ENCODE results near the gene STRBP. TPM values are rescaled to one million over a fixed set of nuclear protein-coding genes. Genes with fewer than 3 reads are reported as not detected.
"Not testable (repeated sequence)": the region's sequence is repeated elsewhere in the genome, so short reads cannot be mapped to it uniquely, and the experiment has no call there.

STRBP gene
- total RNA-seq, 1 donor from 2014 or later = 22.1 TPM

DNA sequence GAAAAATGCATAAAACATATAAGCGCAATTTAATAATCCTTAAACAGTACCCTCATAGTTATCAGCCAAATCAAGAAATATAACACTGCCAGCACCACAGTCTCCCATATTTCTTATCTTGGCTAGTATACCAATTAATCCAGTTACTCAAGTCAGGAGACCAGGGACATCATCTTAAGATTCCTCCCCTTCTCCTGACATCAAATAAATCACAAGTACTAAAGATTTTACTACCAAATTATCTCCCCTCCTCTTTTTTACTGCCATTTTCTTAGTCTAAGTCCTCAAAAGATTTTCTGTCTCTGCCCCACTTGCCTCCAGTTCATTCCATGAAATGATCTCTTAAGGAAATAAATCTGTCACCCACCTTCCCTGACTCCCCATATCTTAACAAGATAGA lies 37.0 kb downstream of the STRBP start:
- intact Hi-C loops (cut with micrococcal nuclease) = no loop called here
- Mint-ChIP-seq H3K4me1 (ENCODE audit: low read depth) (no peaks in the 10 kb centered on the region), H3K27ac (no peak overlapping the region), H3K4me3 (no peak overlapping the region), H3K36me3 (ENCODE audit: low read depth) (peaks cover 1% of the 10 kb centered on the region), H3K27me3 (ENCODE audit: insufficient read depth) (no peaks in the 10 kb centered on the region), H3K9me3 (no peaks in the 10 kb centered on the region)
- no peak for DNase-seq (ENCODE audit: low spot score)

DNA sequence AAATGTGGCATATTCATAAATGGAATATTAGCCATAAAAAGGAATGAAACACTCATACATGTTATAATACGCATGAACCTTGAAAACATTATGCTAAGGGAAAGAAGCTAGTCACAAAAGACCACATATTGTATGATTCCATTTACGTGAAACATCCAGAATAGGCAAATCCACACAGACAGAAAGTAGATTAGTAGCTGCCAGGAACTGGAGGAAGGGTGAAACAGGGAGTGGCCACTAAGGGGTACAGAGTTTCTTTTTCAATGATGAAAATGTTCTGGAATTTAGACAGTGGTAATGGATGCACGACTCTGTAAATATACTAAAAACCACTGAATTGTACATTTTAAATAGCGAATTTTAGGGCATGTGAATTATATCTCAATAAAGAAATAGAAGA lies 39.4 kb downstream of the STRBP start:
- H3K36me3 Mint-ChIP-seq (ENCODE audit: low read depth) = no peaks in the 10 kb centered on the region
- H3K4me1 Mint-ChIP-seq (ENCODE audit: low read depth) = peaks cover 23% of the 10 kb centered on the region
- intact Hi-C loops (cut with micrococcal nuclease) = loop anchor here (5.0 to 10.0 kb wide), 3 partner anchors 237 to 976 kb away; no protein-coding TSS in a partner anchor
- DNase-seq (ENCODE audit: low spot score) = no peak
- H3K4me3 Mint-ChIP-seq = no peak overlapping the region
- H3K9me3 Mint-ChIP-seq = no peaks in the 10 kb centered on the region
- no peaks in the 10 kb centered on the region for H3K27me3 Mint-ChIP-seq (ENCODE audit: insufficient read depth)
- H3K27ac Mint-ChIP-seq = no peak overlapping the region

DNA sequence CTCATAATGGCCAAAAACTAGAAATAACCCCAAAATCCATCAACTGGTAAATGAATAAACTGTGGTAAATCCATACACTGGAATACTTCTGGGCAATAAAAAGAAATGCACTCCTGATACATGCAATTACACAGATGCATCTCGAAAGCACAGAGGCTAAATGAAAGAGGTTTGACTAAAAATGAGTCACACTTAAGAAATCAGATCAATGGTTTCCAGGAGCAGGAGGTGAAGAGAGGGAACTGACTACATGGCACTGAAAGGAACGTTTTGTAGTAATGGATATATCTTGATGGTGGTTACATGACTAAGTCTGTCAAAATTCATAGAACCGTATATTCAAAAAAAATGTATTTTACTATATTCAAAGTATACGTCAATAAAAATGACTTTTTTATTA lies 42.4 kb downstream of the STRBP start:
- Mint-ChIP-seq H3K4me3 (peak overlapping the region; percentile 24), H3K9me3 (no peaks in the 10 kb centered on the region), H3K27ac (peak overlapping the region; percentile 13), H3K27me3 (ENCODE audit: insufficient read depth) (no peaks in the 10 kb centered on the region), H3K36me3 (ENCODE audit: low read depth) (no peaks in the 10 kb centered on the region), H3K4me1 (ENCODE audit: low read depth) (peaks cover 23% of the 10 kb centered on the region)
- no peak for DNase-seq (ENCODE audit: low spot score)
- intact Hi-C loops (cut with micrococcal nuclease) = loop anchor here (1.0 to 10.0 kb wide), 14 partner anchors 42 to 979 kb away; partner anchors contain the start of genes PDCL, RC3H2, STRBP and ZBTB26

DNA sequence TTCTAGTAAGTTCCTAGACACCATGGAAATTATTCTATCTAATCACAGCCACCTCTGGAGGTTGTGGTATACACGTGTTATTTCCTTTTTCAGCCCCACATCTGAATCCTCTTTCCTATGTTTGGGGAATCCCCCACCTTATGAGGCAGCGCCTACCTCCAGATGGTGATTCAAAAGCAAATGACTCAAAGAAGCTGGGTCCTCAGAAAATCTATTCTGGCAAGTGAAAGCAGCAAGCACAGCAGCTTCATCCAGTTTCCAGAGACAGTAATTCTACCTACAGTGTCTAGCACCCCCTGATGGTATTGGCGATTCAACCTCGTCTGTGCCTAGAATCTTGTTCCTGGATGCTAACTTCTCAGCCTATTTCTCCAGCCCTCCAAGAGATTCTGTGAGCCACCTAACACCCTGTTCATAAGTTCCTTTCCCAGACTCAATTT lies 43.0 kb downstream of the STRBP start:
- Mint-ChIP-seq H3K4me3 (peak overlapping the region; percentile 24), H3K27ac (peak overlapping the region; percentile 68), H3K27me3 (ENCODE audit: insufficient read depth) (no peaks in the 10 kb centered on the region), H3K9me3 (no peaks in the 10 kb centered on the region), H3K4me1 (ENCODE audit: low read depth) (peaks cover 23% of the 10 kb centered on the region), H3K36me3 (ENCODE audit: low read depth) (no peaks in the 10 kb centered on the region)
- DNase-seq (ENCODE audit: low spot score) = peak; percentile 50
- intact Hi-C loops (cut with micrococcal nuclease) = loop anchor here (1.0 to 10.0 kb wide), 14 partner anchors 43 to 979 kb away; partner anchors contain the start of genes PDCL, RC3H2, STRBP and ZBTB26

DNA sequence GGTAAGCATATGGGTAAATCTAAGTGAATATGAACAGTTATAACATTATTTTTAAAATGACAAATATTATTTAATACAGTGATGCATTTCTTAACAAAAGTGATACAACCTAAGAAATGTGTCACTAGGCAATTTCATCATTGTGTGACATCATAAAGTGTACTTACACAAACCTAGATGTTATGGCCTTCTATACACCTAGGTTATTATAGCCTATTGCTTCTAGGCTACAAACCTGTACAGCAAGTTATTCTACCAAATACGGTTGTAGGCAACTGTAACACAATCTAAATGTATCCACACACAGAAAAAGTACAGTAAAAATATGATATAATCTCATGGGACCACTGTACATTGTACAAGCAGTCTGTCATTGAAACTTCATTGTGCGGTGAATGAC lies 48.3 kb downstream of the STRBP start:
- no peak overlapping the region for H3K27ac Mint-ChIP-seq
- intact Hi-C loops (cut with micrococcal nuclease) = loop anchor here (10.0 kb wide), 2 partner anchors 755 to 985 kb away; no protein-coding TSS in a partner anchor
- no peak for DNase-seq (ENCODE audit: low spot score)

DNA sequence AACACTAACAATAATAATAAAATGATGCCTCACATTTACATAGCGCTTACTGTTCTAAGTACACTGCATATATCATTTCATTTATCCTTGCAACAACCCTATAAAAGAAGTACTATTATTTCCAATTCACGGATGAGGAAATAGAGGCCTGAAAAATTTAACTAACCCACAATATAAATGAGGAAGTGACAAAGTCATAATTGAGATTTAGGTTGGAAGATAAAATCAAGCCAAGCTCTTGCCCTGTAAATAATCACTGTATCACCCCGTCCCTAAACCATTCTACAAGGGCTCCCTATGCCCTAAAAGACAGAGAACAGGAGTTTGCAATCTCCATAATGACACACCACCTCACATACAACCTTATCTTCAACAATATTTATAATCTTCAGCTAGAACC lies 49.6 kb downstream of the STRBP start:
- H3K27me3 Mint-ChIP-seq (ENCODE audit: insufficient read depth) = no peaks in the 10 kb centered on the region
- DNase-seq (ENCODE audit: low spot score) = no peak
- H3K27ac Mint-ChIP-seq = no peak overlapping the region
- H3K36me3 Mint-ChIP-seq (ENCODE audit: low read depth) = no peaks in the 10 kb centered on the region
- intact Hi-C loops (cut with micrococcal nuclease) = no loop called here
- no peaks in the 10 kb centered on the region for H3K9me3 Mint-ChIP-seq
- no peak overlapping the region for H3K4me3 Mint-ChIP-seq
- peaks cover 8% of the 10 kb centered on the region for H3K4me1 Mint-ChIP-seq (ENCODE audit: low read depth)

More for the DNA sequence above, 48.3 kb downstream of the STRBP start:
- H3K36me3 Mint-ChIP-seq (ENCODE audit: low read depth) = no peaks in the 10 kb centered on the region
- no peaks in the 10 kb centered on the region for H3K9me3 Mint-ChIP-seq
- H3K27me3 Mint-ChIP-seq (ENCODE audit: insufficient read depth) = no peaks in the 10 kb centered on the region
- no peak overlapping the region for H3K4me3 Mint-ChIP-seq
- peaks cover 19% of the 10 kb centered on the region for H3K4me1 Mint-ChIP-seq (ENCODE audit: low read depth)

DNA sequence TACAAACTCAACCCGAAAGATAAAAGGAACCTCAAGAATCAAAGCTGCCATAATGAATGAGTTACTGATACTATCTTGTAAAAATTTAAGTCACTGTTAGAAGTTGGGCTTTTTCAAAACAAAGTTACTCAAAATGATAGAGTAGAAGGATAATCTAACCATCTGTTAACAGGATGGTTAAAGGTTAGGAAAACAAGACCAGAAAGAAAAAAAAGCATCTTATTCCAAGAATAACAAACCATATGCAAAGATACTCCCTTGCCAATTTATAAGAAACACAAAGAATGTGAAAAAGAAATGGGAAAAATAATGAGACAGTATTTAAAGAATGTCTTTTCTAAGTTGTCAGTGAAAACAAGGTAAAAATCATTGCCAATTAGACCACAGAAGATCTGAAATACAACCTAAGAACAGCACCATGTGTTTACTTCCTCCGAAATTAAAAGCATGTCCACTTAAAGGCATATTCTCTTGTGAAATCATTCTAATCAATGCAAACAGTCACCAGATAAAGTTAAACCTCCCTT lies 51.2 kb downstream of the STRBP start:
- H3K9me3 Mint-ChIP-seq = no peaks in the 10 kb centered on the region
- H3K4me1 Mint-ChIP-seq (ENCODE audit: low read depth) = peaks cover 8% of the 10 kb centered on the region
- intact Hi-C loops (cut with micrococcal nuclease) = no loop called here
- H3K27me3 Mint-ChIP-seq (ENCODE audit: insufficient read depth) = no peaks in the 10 kb centered on the region
- H3K36me3 Mint-ChIP-seq (ENCODE audit: low read depth) = no peaks in the 10 kb centered on the region
- no peak for DNase-seq (ENCODE audit: low spot score)
- H3K4me3 Mint-ChIP-seq = no peak overlapping the region
- no peak overlapping the region for H3K27ac Mint-ChIP-seq

DNA sequence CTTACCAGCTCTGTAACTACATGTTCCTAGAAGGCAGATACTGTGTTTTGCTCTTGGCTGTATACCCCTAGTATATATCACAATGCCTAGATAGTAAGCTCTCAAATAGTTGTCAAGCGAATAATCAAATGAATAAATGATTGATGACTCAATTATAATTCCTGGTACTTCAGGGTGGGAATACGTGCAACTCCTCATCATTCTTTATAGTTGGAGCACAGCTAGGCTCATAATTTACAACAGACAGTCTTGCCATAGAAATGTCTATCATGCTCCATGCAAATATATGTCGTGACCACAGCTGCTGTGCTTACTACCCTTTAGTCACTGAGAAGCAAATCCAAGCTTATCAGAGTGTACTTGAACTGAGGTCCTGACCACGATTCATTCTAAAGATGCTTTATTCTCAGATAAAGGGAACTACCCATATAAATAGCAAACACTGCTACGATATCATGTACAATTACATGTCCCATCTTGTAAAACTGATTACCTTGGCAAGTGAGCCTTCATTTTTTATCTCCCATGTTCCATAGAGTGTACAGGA lies 52.1 kb downstream of the STRBP start:
- DNase-seq (ENCODE audit: low spot score) = no peak
- intact Hi-C loops (cut with micrococcal nuclease) = no loop called here
- Mint-ChIP-seq H3K4me3 (no peak overlapping the region), H3K27ac (no peak overlapping the region), H3K27me3 (ENCODE audit: insufficient read depth) (no peaks in the 10 kb centered on the region), H3K4me1 (ENCODE audit: low read depth) (peaks cover 8% of the 10 kb centered on the region), H3K36me3 (ENCODE audit: low read depth) (no peaks in the 10 kb centered on the region), H3K9me3 (no peaks in the 10 kb centered on the region)

DNA sequence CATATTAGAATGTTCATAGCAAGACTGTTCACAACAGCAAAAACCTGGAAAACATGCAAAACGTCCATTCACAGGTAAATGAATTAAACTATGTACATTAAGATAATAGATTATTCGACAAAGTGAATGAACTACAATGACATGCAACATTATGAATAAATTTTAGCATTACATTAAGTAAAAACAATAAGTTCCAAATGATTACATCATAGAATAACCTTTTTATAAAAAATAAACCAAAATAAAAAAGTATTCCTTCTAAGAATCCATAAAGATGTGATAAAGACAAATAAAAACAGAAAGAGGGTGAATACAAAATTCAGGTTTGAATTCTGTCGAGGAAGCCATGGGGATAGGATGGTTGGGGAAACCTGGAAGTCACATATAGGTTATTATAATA lies 57.3 kb downstream of the STRBP start:
- H3K4me1 Mint-ChIP-seq (ENCODE audit: low read depth) = no peaks in the 10 kb centered on the region
- intact Hi-C loops (cut with micrococcal nuclease) = no loop called here
- no peak overlapping the region for H3K27ac Mint-ChIP-seq

DNA sequence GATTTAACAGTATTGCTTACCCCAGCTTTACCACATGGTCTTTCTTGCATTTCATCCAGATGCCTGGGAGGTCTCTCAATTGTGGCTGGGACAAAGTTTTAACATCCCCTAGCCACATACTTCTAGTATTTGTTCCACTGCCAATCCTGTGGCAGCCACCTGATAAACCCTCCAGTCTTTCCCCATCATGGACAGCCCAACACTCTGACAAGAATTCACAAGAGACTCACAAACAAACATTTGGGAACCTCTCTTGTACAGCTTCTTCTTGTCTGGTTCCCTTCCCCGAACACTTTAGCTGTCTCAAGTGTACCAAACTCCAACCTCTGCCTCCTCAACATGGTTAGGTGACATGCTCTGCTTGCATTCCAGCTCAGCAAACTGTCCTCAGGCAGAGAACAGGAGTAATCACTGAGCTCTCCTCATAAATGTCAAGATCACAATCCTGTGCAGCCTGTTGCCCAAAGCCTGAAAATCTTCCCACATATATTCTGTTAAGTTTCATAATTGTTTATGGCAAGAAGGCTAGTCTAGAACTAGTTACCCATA lies 59.7 kb downstream of the STRBP start:
- Mint-ChIP-seq H3K27ac (no peak overlapping the region), H3K4me3 (no peak overlapping the region), H3K27me3 (ENCODE audit: insufficient read depth) (no peaks in the 10 kb centered on the region), H3K4me1 (ENCODE audit: low read depth) (no peaks in the 10 kb centered on the region), H3K9me3 (no peaks in the 10 kb centered on the region), H3K36me3 (ENCODE audit: low read depth) (no peaks in the 10 kb centered on the region)
- intact Hi-C loops (cut with micrococcal nuclease) = no loop called here
- DNase-seq (ENCODE audit: low spot score) = no peak

More for the DNA sequence above, 57.3 kb downstream of the STRBP start:
- no peaks in the 10 kb centered on the region for H3K9me3 Mint-ChIP-seq
- H3K36me3 Mint-ChIP-seq (ENCODE audit: low read depth) = no peaks in the 10 kb centered on the region
- no peak for DNase-seq (ENCODE audit: low spot score)
- no peaks in the 10 kb centered on the region for H3K27me3 Mint-ChIP-seq (ENCODE audit: insufficient read depth)
- no peak overlapping the region for H3K4me3 Mint-ChIP-seq

DNA sequence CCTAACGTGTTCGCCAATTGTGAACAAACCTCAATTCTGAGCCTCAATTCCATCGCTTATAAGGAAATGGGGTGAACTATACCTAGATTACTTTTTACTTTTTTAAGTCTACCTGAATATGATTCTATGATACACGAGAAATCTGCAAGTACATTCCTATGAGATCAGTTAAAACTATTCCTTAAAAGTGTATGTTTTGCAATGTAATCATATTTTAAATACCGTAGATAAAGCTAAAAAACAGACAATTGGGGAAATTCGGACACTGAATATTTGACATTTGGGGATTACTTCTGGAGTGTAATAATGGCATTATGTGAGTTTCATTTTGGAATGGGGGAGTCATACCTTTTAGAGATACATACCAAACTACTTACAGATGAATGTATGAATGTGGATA lies 62.3 kb downstream of the STRBP start:
- Mint-ChIP-seq H3K27ac (no peak overlapping the region), H3K4me1 (ENCODE audit: low read depth) (no peaks in the 10 kb centered on the region), H3K27me3 (ENCODE audit: insufficient read depth) (no peaks in the 10 kb centered on the region), H3K4me3 (no peak overlapping the region), H3K36me3 (ENCODE audit: low read depth) (no peaks in the 10 kb centered on the region), H3K9me3 (no peaks in the 10 kb centered on the region)
- intact Hi-C loops (cut with micrococcal nuclease) = no loop called here
- no peak for DNase-seq (ENCODE audit: low spot score)

DNA sequence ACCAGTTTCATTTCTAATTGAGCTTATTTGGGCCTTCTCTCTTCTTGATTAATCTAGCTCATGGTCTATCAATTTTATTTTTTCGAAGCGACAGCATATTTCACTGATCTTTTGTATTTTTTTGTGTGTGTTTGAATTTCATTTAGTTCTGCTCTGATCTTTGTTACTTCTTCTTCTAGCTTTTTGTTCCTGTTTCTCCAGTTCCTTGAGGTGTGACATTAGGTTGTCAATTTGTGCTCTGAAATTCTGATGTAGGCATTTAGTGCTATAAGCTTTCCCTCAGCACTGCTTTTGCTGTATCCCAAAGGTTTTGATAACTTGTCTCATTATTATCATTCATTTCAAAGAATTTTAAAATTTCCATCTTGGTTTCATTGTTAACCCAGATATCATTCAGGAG lies 67.3 kb downstream of the STRBP start:
- intact Hi-C loops (cut with micrococcal nuclease) = no loop called here
- H3K27ac Mint-ChIP-seq = no peak overlapping the region
- H3K36me3 Mint-ChIP-seq (ENCODE audit: low read depth) = no peaks in the 10 kb centered on the region
- H3K4me1 Mint-ChIP-seq (ENCODE audit: low read depth) = no peaks in the 10 kb centered on the region
- no peak overlapping the region for H3K4me3 Mint-ChIP-seq
- no peaks in the 10 kb centered on the region for H3K27me3 Mint-ChIP-seq (ENCODE audit: insufficient read depth)
- H3K9me3 Mint-ChIP-seq = no peaks in the 10 kb centered on the region
- DNase-seq (ENCODE audit: low spot score) = no peak

DNA sequence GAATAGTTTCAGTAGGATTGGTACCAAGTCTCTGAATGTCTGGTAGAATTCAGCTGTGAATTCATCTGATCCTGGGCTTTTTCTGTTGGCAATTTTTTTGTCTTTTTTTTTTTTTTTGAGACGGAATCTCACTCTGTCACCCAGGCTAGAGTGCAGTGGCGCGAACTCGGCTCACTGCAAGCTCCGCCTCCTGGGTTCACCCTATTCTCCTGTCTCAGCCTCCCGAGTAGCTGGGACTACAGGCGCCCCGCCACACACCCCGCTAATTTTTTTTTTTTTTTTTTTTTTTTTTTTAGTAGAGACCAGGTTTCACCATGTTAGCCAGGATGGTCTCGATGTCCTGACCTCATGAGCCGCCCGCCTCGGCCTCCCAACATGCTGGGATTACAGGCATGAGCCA lies 67.9 kb downstream of the STRBP start:
- H3K4me1 Mint-ChIP-seq (ENCODE audit: low read depth); DNase-seq (ENCODE audit: low spot score); intact Hi-C loops (cut with micrococcal nuclease); H3K27ac Mint-ChIP-seq; H3K4me3 Mint-ChIP-seq; H3K36me3 Mint-ChIP-seq (ENCODE audit: low read depth); H3K9me3 Mint-ChIP-seq; H3K27me3 Mint-ChIP-seq (ENCODE audit: insufficient read depth): not testable (repeated sequence)

Data from activated T-helper 1 cell treated with anti-CD3 and anti-CD28 coated beads, Interleukin-12 subunit alpha, Interleukin-12 subunit beta, Interleukin-2, Interleukin-4 antibody, amounts not matched to agents 30 ng/mL and 10 ng/mL and 1 ng/mL, durations not matched to agents 14 hours and 24 hours and 36 hours (primary cell).